ENCODE results near the gene OGFR.

OGFR gene

GRCh38 chr20:62793757-62794006 lies 11.0 kb upstream of the OGFR start:
- Histone ChIP-seq H3K36me3 (ENCODE audit: insufficient read depth, low read length) (peaks cover 11% of the 10 kb centered on the region; the same call in 1 of the 2 replicates), H3K27ac (ENCODE audit: low read depth, low read length) (no peak overlapping the region), H3K4me3 (ENCODE audit: low read length) (peak overlapping the region; percentile 30), H3K9ac (ENCODE audit: low read depth, low read length) (no peak overlapping the region), H3K4me1 (ENCODE audit: insufficient read depth, low read length) (peaks cover 5% of the 10 kb centered on the region; the same call in 1 of the 2 replicates), H3K9me3 (ENCODE audit: insufficient read depth, low read depth, low read length) (no peaks in the 10 kb centered on the region), H3K27me3 (ENCODE audit: insufficient read depth, low read length) (peaks cover 18% of the 10 kb centered on the region)
- WGBS, result 69% methylated on average over 7 of the region's 7 CpGs

- Histone ChIP-seq H3K27me3 (ENCODE audit: insufficient read depth, low read length) (peaks cover 18% of the 10 kb centered on the region), H3K9me3 (ENCODE audit: insufficient read depth, low read depth, low read length) (no peaks in the 10 kb centered on the region), H3K4me1 (ENCODE audit: insufficient read depth, low read length) (peaks cover 5% of the 10 kb centered on the region; the same call in 1 of the 2 replicates), H3K27ac (ENCODE audit: low read depth, low read length) (peak overlapping the region; percentile 25; the same call in 1 of the 2 replicates), H3K9ac (ENCODE audit: low read depth, low read length) (no peak overlapping the region), H3K36me3 (ENCODE audit: insufficient read depth, low read length) (peaks cover 16% of the 10 kb centered on the region), H3K4me3 (ENCODE audit: low read length) (peak overlapping the region; percentile 63)
- WGBS, result 4% methylated on average over 69 of the region's 69 CpGs
Observed at GRCh38 chr20:62794007-62794724, 10.5 kb upstream of the OGFR start.

- Histone ChIP-seq H3K27ac (ENCODE audit: low read depth, low read length) (no peak overlapping the region), H3K4me1 (ENCODE audit: insufficient read depth, low read length) (peaks cover 5% of the 10 kb centered on the region; the same call in 1 of the 2 replicates), H3K27me3 (ENCODE audit: insufficient read depth, low read length) (peaks cover 18% of the 10 kb centered on the region), H3K9ac (ENCODE audit: low read depth, low read length) (peak overlapping the region; percentile 47), H3K4me3 (ENCODE audit: low read length) (peak overlapping the region; percentile 63), H3K36me3 (ENCODE audit: insufficient read depth, low read length) (peaks cover 26% of the 10 kb centered on the region), H3K9me3 (ENCODE audit: insufficient read depth, low read depth, low read length) (no peaks in the 10 kb centered on the region)
- WGBS, result 1% methylated on average over 68 of the region's 68 CpGs
Observed at GRCh38 chr20:62795023-62795761, 9.4 kb upstream of the OGFR start.

GRCh38 chr20:62796699-62797491 lies 7.7 kb upstream of the OGFR start:
- Histone ChIP-seq H3K27me3 (ENCODE audit: insufficient read depth, low read length) (peaks cover 18% of the 10 kb centered on the region), H3K36me3 (ENCODE audit: insufficient read depth, low read length) (peaks cover 34% of the 10 kb centered on the region), H3K9ac (ENCODE audit: low read depth, low read length) (0 out of 2 replicates have a peak overlapping the region, but pooled peaks have one; percentile 45), H3K27ac (ENCODE audit: low read depth, low read length) (no peak overlapping the region; the same call in 1 of the 2 replicates), H3K4me3 (ENCODE audit: low read length) (peak overlapping the region; percentile 63), H3K9me3 (ENCODE audit: insufficient read depth, low read depth, low read length) (no peaks in the 10 kb centered on the region), H3K4me1 (ENCODE audit: insufficient read depth, low read length) (peaks cover 5% of the 10 kb centered on the region; the same call in 1 of the 2 replicates)
- WGBS, result 34% methylated on average over 29 of the region's 53 CpGs

GRCh38 chr20:62797671-62798532 lies 6.7 kb upstream of the OGFR start:
- H3K9me3 ChIP-seq (ENCODE audit: insufficient read depth, low read depth, low read length), result no peaks in the 10 kb centered on the region
- H3K27me3 ChIP-seq (ENCODE audit: insufficient read depth, low read length), result peaks cover 18% of the 10 kb centered on the region
- H3K4me3 ChIP-seq (ENCODE audit: low read length), result no peak overlapping the region
- no peak overlapping the region for H3K27ac ChIP-seq (ENCODE audit: low read depth, low read length)
- H3K4me1 ChIP-seq (ENCODE audit: insufficient read depth, low read length), result peaks cover 5% of the 10 kb centered on the region; the same call in 1 of the 2 replicates
- peaks cover 34% of the 10 kb centered on the region for H3K36me3 ChIP-seq (ENCODE audit: insufficient read depth, low read length)
- H3K9ac ChIP-seq (ENCODE audit: low read depth, low read length), result no peak overlapping the region
- 92% methylated on average over 26 of the region's 26 CpGs for WGBS

- WGBS, result 94% methylated on average over 8 of the region's 8 CpGs
- Histone ChIP-seq H3K27me3 (ENCODE audit: insufficient read depth, low read length) (peaks cover 21% of the 10 kb centered on the region), H3K36me3 (ENCODE audit: insufficient read depth, low read length) (peaks cover 34% of the 10 kb centered on the region), H3K9me3 (ENCODE audit: insufficient read depth, low read depth, low read length) (no peaks in the 10 kb centered on the region), H3K9ac (ENCODE audit: low read depth, low read length) (no peak overlapping the region), H3K4me1 (ENCODE audit: insufficient read depth, low read length) (no peaks in the 10 kb centered on the region), H3K27ac (ENCODE audit: low read depth, low read length) (no peak overlapping the region), H3K4me3 (ENCODE audit: low read length) (no peak overlapping the region)
Observed at GRCh38 chr20:62799036-62799435, 5.6 kb upstream of the OGFR start.

GRCh38 chr20:62799459-62799858 lies 5.2 kb upstream of the OGFR start:
- H3K36me3 ChIP-seq (ENCODE audit: insufficient read depth, low read length), result peaks cover 34% of the 10 kb centered on the region
- H3K9ac ChIP-seq (ENCODE audit: low read depth, low read length), result no peak overlapping the region
- 97% methylated on average over 19 of the region's 19 CpGs for WGBS
- peaks cover 23% of the 10 kb centered on the region for H3K27me3 ChIP-seq (ENCODE audit: insufficient read depth, low read length)
- H3K27ac ChIP-seq (ENCODE audit: low read depth, low read length), result no peak overlapping the region
- no peak overlapping the region for H3K4me3 ChIP-seq (ENCODE audit: low read length)
- H3K9me3 ChIP-seq (ENCODE audit: insufficient read depth, low read depth, low read length), result no peaks in the 10 kb centered on the region
- H3K4me1 ChIP-seq (ENCODE audit: insufficient read depth, low read length), result no peaks in the 10 kb centered on the region

- no peak overlapping the region for H3K4me3 ChIP-seq (ENCODE audit: low read length)
- no peaks in the 10 kb centered on the region for H3K9me3 ChIP-seq (ENCODE audit: insufficient read depth, low read depth, low read length)
- peaks cover 19% of the 10 kb centered on the region for H3K27me3 ChIP-seq (ENCODE audit: insufficient read depth, low read length)
- no peak overlapping the region for H3K9ac ChIP-seq (ENCODE audit: low read depth, low read length)
- 92% methylated on average over 10 of the region's 10 CpGs for WGBS
- no peak overlapping the region for H3K27ac ChIP-seq (ENCODE audit: low read depth, low read length)
- no peaks in the 10 kb centered on the region for H3K4me1 ChIP-seq (ENCODE audit: insufficient read depth, low read length)
- H3K36me3 ChIP-seq (ENCODE audit: insufficient read depth, low read length), result peaks cover 34% of the 10 kb centered on the region
Observed at GRCh38 chr20:62799873-62800272, 4.8 kb upstream of the OGFR start.

GRCh38 chr20:62800314-62801259 lies 4.0 kb upstream of the OGFR start:
- H3K27me3 ChIP-seq (ENCODE audit: insufficient read depth, low read length), result peaks cover 12% of the 10 kb centered on the region
- H3K4me1 ChIP-seq (ENCODE audit: insufficient read depth, low read length), result no peaks in the 10 kb centered on the region
- no peak overlapping the region for H3K9ac ChIP-seq (ENCODE audit: low read depth, low read length)
- WGBS, result 92% methylated on average over 26 of the region's 26 CpGs
- H3K36me3 ChIP-seq (ENCODE audit: insufficient read depth, low read length), result peaks cover 34% of the 10 kb centered on the region
- no peaks in the 10 kb centered on the region for H3K9me3 ChIP-seq (ENCODE audit: insufficient read depth, low read depth, low read length)
- H3K4me3 ChIP-seq (ENCODE audit: low read length), result no peak overlapping the region
- no peak overlapping the region for H3K27ac ChIP-seq (ENCODE audit: low read depth, low read length)

Measured in HUES64 (cell line).